Endothelial cell of umbilical vein (primary cell): Measurements from ENCODE around the gene MYH10. TPM values are rescaled to one million over a fixed set of nuclear protein-coding genes. Genes with fewer than 3 reads are reported as not detected.

ENCODE experiments used
- BruUV-seq: library from RNA; stranded (reverse); fragments of 400-500 nt; replicated peaks from 2 replicates; lab custom pipeline; 2021; lab: Mats Ljungman, UMichigan
- CTCF ChIA-PET: fragments of 300-600, 350-600 bp; sonication (Branson Sonifier 250); formaldehyde crosslinking; loops from one replicate; lab custom pipeline; 2021; ENCODE audit warnings: antibody characterized with exemption, inconsistent platforms; lab: Charles Lee
- POLR2A ChIA-PET: fragments of 300-600, 350-600 bp; sonication (Branson Sonifier 250); formaldehyde crosslinking; loops from one replicate; lab custom pipeline; 2021; ENCODE audit warnings: antibody characterized with exemption, inconsistent platforms; lab: Charles Lee
- DNase-seq: peaks from one replicate; pipeline ENCODE4 v3.0.0-alpha.2; 2011; ENCODE audit warnings: low read depth, low spot score
- FAIRE-seq: peaks from 2 replicates; lab custom pipeline; 2011; peaks lifted over from hg19 to GRCh38; lab: Jason Lieb, UNC
- H2AFZ ChIP-seq: 2 replicates; pipeline ENCODE4 v1.6.0; 2012; ENCODE audit warnings: low read depth, low read length, control low read depth, inconsistent platforms
- H3K27ac ChIP-seq: 2 replicates; pipeline ENCODE4 v1.5.1; 2011; ENCODE audit warnings: low read depth, mild to moderate bottlenecking, control low read depth, low read length, moderate library complexity; ENCODE audit not compliant: insufficient read depth
- H3K27me3 ChIP-seq, 2 experiments: 2 replicates each; pipeline versions ENCODE4 v1.6.0 to v1.6.1; 2011; ENCODE audit warnings: low read length in 2 of 2, mixed read lengths in 1 of 2; ENCODE audit not compliant: control insufficient read depth in 2 of 2, insufficient read depth in 2 of 2
- H3K36me3 ChIP-seq, 2 experiments: 2 replicates in 1 of 2; 3 replicates in 1 of 2; pipeline ENCODE4 v1.5.1; 2011; ENCODE audit warnings: low read length in 2 of 2, mild to moderate bottlenecking in 1 of 2, moderate library complexity in 1 of 2; ENCODE audit not compliant: control insufficient read depth in 2 of 2, insufficient read depth in 2 of 2; ENCODE audit errors: extremely low read depth in 1 of 2
- H3K4me1 ChIP-seq: 3 replicates; pipeline ENCODE4 v1.5.1; 2011; ENCODE audit warnings: mild to moderate bottlenecking, low read length; ENCODE audit not compliant: control insufficient read depth, insufficient read depth; ENCODE audit errors: extremely low read depth
- H3K4me2 ChIP-seq: 2 replicates; pipeline ENCODE4 v1.6.1; 2011; ENCODE audit warnings: low read length, control low read depth, mixed read lengths; ENCODE audit not compliant: insufficient read depth
- H3K4me3 ChIP-seq, 3 experiments: fragments of 200-600 bp in 1 of 3; sonication (generic), shearing (Covaris generic) in 1 of 3; replicated peaks in 1 of 3; 2 replicates each; pipeline ENCODE4 v1.5.1; 2011 to 2016; ENCODE audit warnings: control low read depth in 3 of 3, low read length in 3 of 3, mild to moderate bottlenecking in 2 of 3, inconsistent platforms in 1 of 3, low read depth in 1 of 3, moderate library complexity in 1 of 3; ENCODE audit not compliant: insufficient read depth in 1 of 3
- H3K79me2 ChIP-seq: 2 replicates; pipeline ENCODE4 v1.6.0; 2012; ENCODE audit warnings: low read length, inconsistent platforms; ENCODE audit not compliant: control insufficient read depth, insufficient read depth
- H3K9ac ChIP-seq: replicated peaks from 2 replicates; pipeline ENCODE3; 2011; ENCODE audit warnings: low read length, control low read depth; ENCODE audit not compliant: insufficient read depth; ENCODE audit errors: extremely low read depth
- H3K9me1 ChIP-seq: replicated peaks from 3 replicates; pipeline ENCODE4 v1.6.0; 2011; ENCODE audit warnings: mild to moderate bottlenecking, low read length; ENCODE audit not compliant: control insufficient read depth, insufficient read depth; ENCODE audit errors: extremely low read depth
- H3K9me3 ChIP-seq: replicated peaks from 2 replicates; pipeline ENCODE4 v1.5.1; 2012; ENCODE audit warnings: low read length, inconsistent platforms; ENCODE audit not compliant: control insufficient read depth, insufficient read depth
- H4K20me1 ChIP-seq: replicated peaks from 2 replicates; pipeline ENCODE3; 2011; ENCODE audit warnings: mild to moderate bottlenecking, low read length; ENCODE audit not compliant: control insufficient read depth, insufficient read depth; ENCODE audit errors: extremely low read depth
- CTCF ChIP-seq, 2 donors: IDR thresholded peaks; 1 replicate in 1 of 2; 2 replicates in 1 of 2; pipeline ENCODE4 v1.5.1; 2011; ENCODE audit warnings: low read length in 2 of 2, mild to moderate bottlenecking in 2 of 2, moderate library complexity in 2 of 2, control low read depth in 1 of 2, inconsistent platforms in 1 of 2, low read depth in 1 of 2; ENCODE audit not compliant: insufficient read depth in 1 of 2; ENCODE audit errors: extremely low read depth in 1 of 2
- EZH2 ChIP-seq: IDR thresholded peaks from 2 replicates; pipeline ENCODE4 v1.6.1; 2012; ENCODE audit warnings: borderline replicate concordance, low read depth, mild to moderate bottlenecking, moderate library complexity, low read length, inconsistent platforms; ENCODE audit not compliant: severe bottlenecking
- FOS ChIP-seq: IDR thresholded peaks from 2 replicates; pipeline ENCODE4 v1.6.1; 2011; ENCODE audit warnings: mild to moderate bottlenecking, low read length, moderate library complexity, borderline replicate concordance; ENCODE audit not compliant: insufficient read depth
- GATA2 ChIP-seq: IDR thresholded peaks from 2 replicates; pipeline ENCODE4 v1.7.0; 2011; ENCODE audit warnings: low read depth, mild to moderate bottlenecking, moderate library complexity, mixed read lengths, low read length; ENCODE audit not compliant: insufficient read length, insufficient read depth
- JUN ChIP-seq: IDR thresholded peaks from 2 replicates; pipeline ENCODE4 v1.6.1; 2011; ENCODE audit warnings: borderline replicate concordance, low read depth; ENCODE audit not compliant: insufficient read length, insufficient read depth
- MAX ChIP-seq: IDR thresholded peaks from 2 replicates; pipeline ENCODE4 v1.6.1; 2011; ENCODE audit not compliant: insufficient read depth, insufficient read length
- MYC ChIP-seq: IDR thresholded peaks from one replicate; pipeline ENCODE4 v1.6.1; 2011; ENCODE audit warnings: mild to moderate bottlenecking, low read depth, low read length
- POLR2A ChIP-seq: IDR thresholded peaks from 2 replicates; pipeline ENCODE4 v1.6.1; 2012; ENCODE audit warnings: low read depth, mild to moderate bottlenecking, control low read depth, low read length
- POLR2AphosphoS5 ChIP-seq: IDR thresholded peaks from 2 replicates; pipeline ENCODE4 v1.6.1; 2012; ENCODE audit warnings: low read depth, mild to moderate bottlenecking, control low read depth, low read length, moderate library complexity; ENCODE audit not compliant: insufficient read depth
- dilution Hi-C: fragments of 300-500 bp; cut with MboI; formaldehyde crosslinking; loops from one replicate; pipeline ENCODE4 v1.15.0; 2019; ENCODE audit warnings: low sequenced_read_pairs; ENCODE audit not compliant: extremely low pct_ligation_motif_present
- intact Hi-C: fragments of 100-400 bp; cut with micrococcal nuclease; formaldehyde crosslinking; loops from one replicate; pipeline ENCODE4 v1.10.0; 2022
- polyA plus RNA-seq, 4 experiments: library from polyadenylated mRNA; depleted of rRNA in 3 of 4; stranded (reverse) in 3 of 4; unstranded in 1 of 4; fragments of >200 nt; gene quantifications; 2 replicates each; pipeline versions ENCODE4 v1.2.1 to v1.2.3, GENCODE V29; 2011 to 2012; ENCODE audit warnings: missing spikeins in 1 of 4
- total RNA-seq: library from RNA; stranded (reverse); gene quantifications from 2 replicates; pipeline ENCODE4 v1.2.3, GENCODE V29; 2021

Gene MYH10
- total and polyA plus RNA-seq, 2 donors (not counting 3 experiments of a cell fraction or from before 2014, with no cell fraction given) = 73.4 to 232 TPM

GRCh38 chr17:8614988-8615387 lies 15.5 kb downstream of the MYH10 start:
- Histone ChIP-seq H3K36me3 (peaks cover 0 to 2% of the 10 kb centered on the region in 2 experiments), H2AFZ (no peak overlapping the region), H4K20me1 (peaks cover 4% of the 10 kb centered on the region), H3K4me1 (no peaks in the 10 kb centered on the region), H3K9me3 (no peaks in the 10 kb centered on the region), H3K27me3 (no peaks in the 10 kb centered on the region), H3K9me1 (no peaks in the 10 kb centered on the region), H3K9ac (no peak overlapping the region), H3K27ac (no peak overlapping the region), H3K4me2 (no peak overlapping the region), H3K79me2 (peaks cover 22% of the 10 kb centered on the region), H3K4me3 (no peak overlapping the region)
- POLR2A ChIA-PET = no interaction called here
- DNase-seq (no peak), FAIRE-seq (no peak)
- intact Hi-C loops (no loop called here), dilution Hi-C loops (no loop called here)
- CTCF ChIA-PET = no interaction called here
- no TSS peak for BruUV-seq
- TF ChIP-seq MYC = no peak
- TF ChIP-seq GATA2 = no peak
- TF ChIP-seq POLR2A = no peak
- TF ChIP-seq MAX = no peak
- TF ChIP-seq JUN = no peak
- TF ChIP-seq EZH2 = no peak
- no peak for TF ChIP-seq CTCF (IDR thresholded peaks at IDR 0.05; ENCODE audit: extremely low read depth in 1 of 2, insufficient read depth in 1 of 2, low read depth in 1 of 2, low read length in 2 of 2)
- no peak for TF ChIP-seq POLR2AphosphoS5
- TF ChIP-seq FOS = no peak
